B cell (primary cell): ENCODE data around the gene DTX3L. TPM values are rescaled to one million over a fixed set of nuclear protein-coding genes. Genes with fewer than 3 reads are reported as not detected.

Experiments used
- ATAC-seq: fragments of 200-7000 bp; cut with Tn5 transposase; one replicate; pipeline ENCODE4 v1.10.0; 2021; ENCODE audit warnings: low read depth, mild to moderate bottlenecking, moderate number of reproducible peaks, moderate library complexity
- CTCF ChIA-PET: fragments of 350-600 bp; sonication (Branson Sonifier 250); formaldehyde crosslinking; loops from one replicate; lab custom pipeline; 2021; ENCODE audit warnings: antibody characterized with exemption, inconsistent platforms; lab: Charles Lee
- POLR2A ChIA-PET: fragments of 350-600 bp; sonication (Branson Sonifier 250); formaldehyde crosslinking; loops from one replicate; lab custom pipeline; 2021; ENCODE audit warnings: antibody characterized with exemption; lab: Charles Lee
- DNase-seq: peaks from one replicate; pipeline ENCODE4 v3.0.0; 2013
- H2AFZ ChIP-seq: 2 replicates; pipeline ENCODE4 v1.6.1; 2012; ENCODE audit warnings: mild to moderate bottlenecking, low read depth, low read length; ENCODE audit not compliant: insufficient read depth, poor library complexity, severe bottlenecking
- H3K27ac ChIP-seq, 2 donors: 1 replicate in 1 of 2; 2 replicates in 1 of 2; pipeline ENCODE4 v1.5.1; 2012 to 2013; ENCODE audit warnings: low read length in 2 of 2, mild to moderate bottlenecking in 2 of 2, moderate library complexity in 1 of 2
- H3K27me3 ChIP-seq, 4 experiments: fragments of 200-600 bp in 1 of 4; sonication (generic) in 1 of 4; replicated peaks in 1 of 4; 1 replicate in 2 of 4; 2 replicates in 2 of 4; pipeline versions ENCODE4 v1.6.1 to v1.7.0; 2013 to 2016; ENCODE audit warnings: low read length in 3 of 4, mild to moderate bottlenecking in 2 of 4, mixed read lengths in 1 of 4, moderate library complexity in 1 of 4; ENCODE audit not compliant: insufficient read depth in 4 of 4, control insufficient read depth in 3 of 4; ENCODE audit errors: control extremely low read depth in 1 of 4
- H3K36me3 ChIP-seq, 2 experiments: replicated peaks in 1 of 2; 1 replicate in 1 of 2; 2 replicates in 1 of 2; pipeline versions ENCODE4 v1.6.1 to v1.7.1; 2013; ENCODE audit warnings: low read length in 1 of 2; ENCODE audit not compliant: insufficient read depth in 2 of 2, control insufficient read depth in 1 of 2; ENCODE audit errors: control extremely low read depth in 1 of 2, extremely low read depth in 1 of 2
- H3K4me1 ChIP-seq, 2 donors: fragments of 200-600 bp in 1 of 2; sonication (generic) in 1 of 2; 1 replicate in 1 of 2; 2 replicates in 1 of 2; pipeline versions ENCODE4 v1.5.1 to v1.6.1; 2013 to 2017; ENCODE audit warnings: low read length in 2 of 2; ENCODE audit not compliant: control insufficient read depth in 2 of 2, insufficient read depth in 2 of 2
- H3K4me2 ChIP-seq: replicated peaks from 2 replicates; pipeline ENCODE3; 2012; ENCODE audit warnings: mild to moderate bottlenecking, low read depth, low read length; ENCODE audit not compliant: poor library complexity, severe bottlenecking
- H3K4me3 ChIP-seq, 5 experiments: fragments of 200-600 bp in 1 of 5; sonication (generic) in 1 of 5; 1 replicate in 3 of 5; 2 replicates in 2 of 5; pipeline versions ENCODE4 v1.5.1 to v1.7.0; 2011 to 2016; ENCODE audit warnings: low read length in 4 of 5, mild to moderate bottlenecking in 4 of 5, low read depth in 2 of 5, control low read depth in 1 of 5, moderate library complexity in 1 of 5; ENCODE audit not compliant: insufficient read depth in 1 of 5; ENCODE audit errors: control extremely low read depth in 1 of 5, extremely low read depth in 1 of 5
- H3K79me2 ChIP-seq: fragments of 200-600 bp; sonication (generic); one replicate; pipeline ENCODE4 v1.6.0; 2016; ENCODE audit warnings: low read length; ENCODE audit not compliant: control insufficient read depth, insufficient read depth
- H3K9ac ChIP-seq: fragments of 200-600 bp; sonication (generic); 2 replicates; pipeline ENCODE4 v1.6.1; 2017; ENCODE audit warnings: mild to moderate bottlenecking, low read length, moderate library complexity
- H3K9me3 ChIP-seq, 3 donors: one replicate each; pipeline versions ENCODE4 v1.6.1 to v1.7.1; 2013; ENCODE audit warnings: low read length in 2 of 3; ENCODE audit not compliant: control insufficient read depth in 2 of 3, insufficient read depth in 1 of 3; ENCODE audit errors: control extremely low read depth in 1 of 3
- H4K20me1 ChIP-seq: 2 replicates; pipeline ENCODE4 v1.6.0; 2012; ENCODE audit warnings: mild to moderate bottlenecking, low read length; ENCODE audit not compliant: insufficient read depth, control insufficient read depth, poor library complexity, severe bottlenecking
- H3K27ac Mint-ChIP-seq: one replicate; pipeline ENCODE4 v1.8.0; 2021; ENCODE audit warnings: mixed read lengths
- H3K27me3 Mint-ChIP-seq: one replicate; pipeline ENCODE4 v1.8.0; 2021; ENCODE audit warnings: mixed read lengths
- H3K4me1 Mint-ChIP-seq: one replicate; pipeline ENCODE4 v1.8.0; 2021; ENCODE audit warnings: mixed read lengths
- H3K4me3 Mint-ChIP-seq: one replicate; pipeline ENCODE4 v1.8.0; 2021; ENCODE audit warnings: mixed read lengths
- H3K9me3 Mint-ChIP-seq: one replicate; pipeline ENCODE4 v1.8.0; 2022; ENCODE audit warnings: mixed read lengths; ENCODE audit not compliant: insufficient read depth
- EZH2 ChIP-seq: IDR thresholded peaks from 2 replicates; pipeline ENCODE4 v1.6.1; 2012; ENCODE audit warnings: borderline replicate concordance, low read depth, mild to moderate bottlenecking, moderate library complexity, low read length; ENCODE audit not compliant: insufficient read depth, poor library complexity, severe bottlenecking
- WGBS: methylation state at CpG from one replicate; pipeline ENCODE4 v1.1.5; 2013; ENCODE audit warnings: missing lambda C conversion rate; ENCODE audit not compliant: insufficient coverage; 5-methylcytosine and 5-hydroxymethylcytosine counted together
- intact Hi-C: fragments of 100-400 bp; cut with micrococcal nuclease; formaldehyde crosslinking; loops from one replicate; pipeline ENCODE4 v1.10.0; 2022
- polyA plus RNA-seq: library from polyadenylated mRNA; depleted of rRNA; stranded (reverse); fragments of >200 nt; gene quantifications from 2 replicates; pipeline ENCODE4 v1.2.3, GENCODE V29; 2012
- total RNA-seq, 2 donors: library from RNA; stranded (reverse); fragments of 120-200 nt in 1 of 2; gene quantifications; 1 replicate in 1 of 2; 2 replicates in 1 of 2; pipeline versions ENCODE4 v1.2.3 to v1.2.4, GENCODE V29; 2013 to 2022
- TF ChIP-seq, protein P1 (sequence below): fragments of 200-600 bp; IDR thresholded peaks from one replicate; pipeline ENCODE4 v1.8.0; 2022; ENCODE audit warnings: antibody characterized with exemption, mild to moderate bottlenecking

DTX3L gene
- total and polyA plus RNA-seq, 2 donors (not counting 1 experiment from before 2014, with no cell fraction given): 8.1 to 41.1 TPM

GRCh38 chr3:122587572-122587971, 23.4 kb downstream of the DTX3L start:
- H3K27ac Mint-ChIP-seq: peak overlapping the region; percentile 53
- H3K4me1 Mint-ChIP-seq: peaks cover 69% of the 10 kb centered on the region
- peaks cover 100% of the 10 kb centered on the region for H3K79me2 ChIP-seq
- no peak for ATAC-seq
- no peak for DNase-seq
- intact Hi-C loops: no loop called here
- H3K4me1 ChIP-seq: peaks cover 31 to 42% of the 10 kb centered on the region in 2 donors
- no peak overlapping the region for H3K4me3 ChIP-seq
- peaks cover 1 to 35% of the 10 kb centered on the region in 2 experiments for H3K36me3 ChIP-seq
- POLR2A ChIA-PET: interaction anchor here (0.9 kb wide), 1 partner anchor 9 kb away, joined by 3 read pairs; no protein-coding TSS in a partner anchor
- H3K9ac ChIP-seq: no peak overlapping the region
- peaks cover 1 to 8% (median 7%) of the 10 kb centered on the region in 3 donors for H3K9me3 ChIP-seq
- TF ChIP-seq, protein P1, sequence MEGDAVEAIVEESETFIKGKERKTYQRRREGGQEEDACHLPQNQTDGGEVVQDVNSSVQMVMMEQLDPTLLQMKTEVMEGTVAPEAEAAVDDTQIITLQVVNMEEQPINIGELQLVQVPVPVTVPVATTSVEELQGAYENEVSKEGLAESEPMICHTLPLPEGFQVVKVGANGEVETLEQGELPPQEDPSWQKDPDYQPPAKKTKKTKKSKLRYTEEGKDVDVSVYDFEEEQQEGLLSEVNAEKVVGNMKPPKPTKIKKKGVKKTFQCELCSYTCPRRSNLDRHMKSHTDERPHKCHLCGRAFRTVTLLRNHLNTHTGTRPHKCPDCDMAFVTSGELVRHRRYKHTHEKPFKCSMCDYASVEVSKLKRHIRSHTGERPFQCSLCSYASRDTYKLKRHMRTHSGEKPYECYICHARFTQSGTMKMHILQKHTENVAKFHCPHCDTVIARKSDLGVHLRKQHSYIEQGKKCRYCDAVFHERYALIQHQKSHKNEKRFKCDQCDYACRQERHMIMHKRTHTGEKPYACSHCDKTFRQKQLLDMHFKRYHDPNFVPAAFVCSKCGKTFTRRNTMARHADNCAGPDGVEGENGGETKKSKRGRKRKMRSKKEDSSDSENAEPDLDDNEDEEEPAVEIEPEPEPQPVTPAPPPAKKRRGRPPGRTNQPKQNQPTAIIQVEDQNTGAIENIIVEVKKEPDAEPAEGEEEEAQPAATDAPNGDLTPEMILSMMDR: no peak
- no peak for TF ChIP-seq EZH2
- no peaks in the 10 kb centered on the region for H3K27me3 Mint-ChIP-seq
- no peak overlapping the region for H3K4me3 Mint-ChIP-seq
- no peak overlapping the region for H2AFZ ChIP-seq
- CTCF ChIA-PET: interaction anchor here (0.7 to 1.3 kb wide), 3 partner anchors 9 to 92 kb away, joined by 3 to 4 read pairs (median 3); partner anchors contain the start of gene PARP14
- no CpG with 5 or more reads among the region's 2 CpGs for WGBS
- peaks cover 1% of the 10 kb centered on the region for H3K9me3 Mint-ChIP-seq
- no peak overlapping the region for H3K4me2 ChIP-seq
- H3K27ac ChIP-seq: peak overlapping the region in 1 of 2 donors; percentile 44
- H4K20me1 ChIP-seq: peaks cover 16% of the 10 kb centered on the region
- no peaks in the 10 kb centered on the region for H3K27me3 ChIP-seq

DNA sequence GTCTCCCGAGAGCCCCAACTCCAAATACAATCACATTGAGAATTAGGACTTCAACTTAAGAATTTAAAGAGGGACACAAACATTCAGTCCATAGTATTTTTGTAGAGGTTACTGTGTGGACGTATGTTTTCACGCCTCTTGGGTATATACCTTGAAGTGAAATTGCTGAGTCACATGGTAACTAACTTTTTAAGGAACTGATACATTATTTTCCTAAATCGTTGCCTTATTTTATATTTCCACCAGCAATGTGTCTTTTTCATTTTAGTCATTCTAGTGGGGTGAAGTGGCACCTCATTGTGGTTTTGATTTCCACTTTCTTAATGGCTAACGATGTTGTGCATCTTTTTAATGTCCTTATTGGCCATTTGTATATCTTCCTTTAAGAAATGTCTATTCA, 25.2 kb downstream of the DTX3L start:
- Mint-ChIP-seq H3K9me3 (peaks cover 1% of the 10 kb centered on the region), H3K27ac (peak overlapping the region; percentile 85), H3K4me3 (peak overlapping the region; percentile 46), H3K27me3 (no peaks in the 10 kb centered on the region), H3K4me1 (peaks cover 68% of the 10 kb centered on the region)
- DNase-seq: peak; percentile 42
- Histone ChIP-seq H3K27me3 (no peaks in the 10 kb centered on the region), H3K4me2 (peak overlapping the region; percentile 45), H3K9me3 (peaks cover 0 to 3% (median 1%) of the 10 kb centered on the region in 3 donors), H2AFZ (no peak overlapping the region), H3K4me1 (peaks cover 36 to 40% of the 10 kb centered on the region in 2 donors), H3K36me3 (peaks cover 4 to 35% of the 10 kb centered on the region in 2 experiments), H3K79me2 (peaks cover 98% of the 10 kb centered on the region), H4K20me1 (peaks cover 16% of the 10 kb centered on the region), H3K9ac (peak overlapping the region; percentile 3), H3K27ac (peak overlapping the region; percentile 22 to 76), H3K4me3 (no peak overlapping the region)
- POLR2A ChIA-PET: no interaction called here
- no peak for TF ChIP-seq EZH2
- TF ChIP-seq, protein P1: no peak
- CTCF ChIA-PET: no interaction called here
- intact Hi-C loops: loop anchor here (2.0 kb wide), 3 partner anchors 16 to 26 kb away; no protein-coding TSS in a partner anchor
- ATAC-seq: peak; percentile 40
- WGBS: no CpG with 5 or more reads among the region's 5 CpGs
